Immature natural killer cell (primary cell): Measurements from ENCODE around the gene APOL4. TPM values are rescaled to one million over a fixed set of nuclear protein-coding genes. Genes with fewer than 3 reads are reported as not detected.
"Not testable (repeated sequence)": the region's sequence is repeated elsewhere in the genome, so short reads cannot be mapped to it uniquely, and the experiment has no call there.

ENCODE experiments used
- DNase-seq, 3 donors: peaks; one replicate each; pipeline ENCODE4 v3.0.0; 2022; ENCODE audit warnings: mixed read lengths in 1 of 3
- H3K27ac Mint-ChIP-seq, 6 donors: one replicate each; pipeline ENCODE4 v1.8.0; 2020; ENCODE audit warnings: mixed read lengths in 6 of 6, mild to moderate bottlenecking in 5 of 6, inconsistent platforms in 4 of 6, moderate library complexity in 3 of 6
- H3K27me3 Mint-ChIP-seq, 3 donors: one replicate each; pipeline ENCODE4 v1.8.0; 2020 to 2021; ENCODE audit warnings: low read depth in 3 of 3, mild to moderate bottlenecking in 3 of 3, mixed read lengths in 3 of 3, moderate library complexity in 3 of 3, inconsistent platforms in 1 of 3
- H3K36me3 Mint-ChIP-seq, 3 donors: one replicate each; pipeline ENCODE4 v1.8.0; 2020; ENCODE audit warnings: mixed read lengths in 3 of 3, inconsistent platforms in 2 of 3, mild to moderate bottlenecking in 2 of 3
- H3K4me1 Mint-ChIP-seq, 2 donors: one replicate each; pipeline ENCODE4 v1.8.0; 2020; ENCODE audit warnings: inconsistent platforms in 2 of 2, mild to moderate bottlenecking in 2 of 2, mixed read lengths in 2 of 2, moderate library complexity in 1 of 2
- H3K4me3 Mint-ChIP-seq, 5 donors: one replicate each; pipeline ENCODE4 v1.8.0; 2020; ENCODE audit warnings: mild to moderate bottlenecking in 5 of 5, mixed read lengths in 5 of 5, inconsistent platforms in 3 of 5, moderate library complexity in 3 of 5
- H3K9me3 Mint-ChIP-seq, 6 donors: one replicate each; pipeline ENCODE4 v1.8.0; 2020; ENCODE audit warnings: mild to moderate bottlenecking in 6 of 6, mixed read lengths in 6 of 6, inconsistent platforms in 4 of 6, moderate library complexity in 3 of 6
- polyA plus RNA-seq, 3 donors: library from polyadenylated mRNA; unstranded; fragments of 300-500 nt; fragmentation: Illumina TruSeq; gene quantifications; one replicate each; pipeline ENCODE4 v1.2.3, GENCODE V29; 2021

Gene APOL4
- polyA plus RNA-seq, 3 donors from 2014 or later, result 0.25 to 0.27 TPM; not detected in 1

GRCh38 chr22:36237462-36238372 lies 36.1 kb upstream of the APOL4 start:
- H3K4me3 Mint-ChIP-seq, result peak overlapping the region; percentile 93 to 100 (median 99)
- peak; percentile 20 to 29 (median 26) for DNase-seq
- peaks cover 59 to 72% of the 10 kb centered on the region in 2 donors for H3K4me1 Mint-ChIP-seq
- H3K27me3 Mint-ChIP-seq, result peaks cover 0 to 8% (median 5%) of the 10 kb centered on the region in 3 donors
- peak overlapping the region; percentile 96 to 99 (median 99) for H3K27ac Mint-ChIP-seq
- H3K9me3 Mint-ChIP-seq, result peaks cover 0 to 5% (median 0%) of the 10 kb centered on the region in 6 donors
- peaks cover 26 to 42% (median 31%) of the 10 kb centered on the region in 3 donors for H3K36me3 Mint-ChIP-seq

- Mint-ChIP-seq H3K27ac (peak overlapping the region; percentile 96 to 99 (median 99)), H3K9me3 (no peaks in the 10 kb centered on the region)
- DNase-seq, result no peak
These were observed 35.0 kb upstream of the APOL4 start for GRCh38 chr22:36236388-36237319.

DNA sequence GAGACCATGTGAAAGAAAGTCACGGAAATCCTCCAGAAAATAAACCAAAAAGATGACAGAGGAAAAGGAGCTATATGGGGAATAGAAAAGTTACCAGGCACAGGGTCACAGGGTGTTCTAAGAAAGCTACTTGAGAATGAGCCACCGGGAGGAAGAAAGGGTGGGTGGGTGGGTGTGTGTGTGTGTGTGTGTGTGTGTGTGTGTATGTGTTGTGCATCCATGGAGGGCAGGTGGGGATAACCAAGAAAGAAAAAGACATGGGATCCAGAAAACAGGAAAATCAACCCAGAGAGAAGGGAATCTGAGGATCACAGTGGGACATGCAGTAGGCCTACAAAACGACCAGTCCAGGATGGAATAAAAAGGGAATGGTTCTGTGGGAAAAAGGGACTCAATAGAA lies 34.0 kb upstream of the APOL4 start:
- peaks cover 0 to 8% (median 5%) of the 10 kb centered on the region in 3 donors for H3K27me3 Mint-ChIP-seq
- peak overlapping the region in 5 of 6 donors; percentile 65 to 99 (median 85) for H3K27ac Mint-ChIP-seq
- peak overlapping the region; percentile 51 to 100 (median 66) for H3K4me3 Mint-ChIP-seq
- H3K9me3 Mint-ChIP-seq, result no peaks in the 10 kb centered on the region
- DNase-seq, result no peak
- peaks cover 62 to 78% of the 10 kb centered on the region in 2 donors for H3K4me1 Mint-ChIP-seq
- peaks cover 36 to 57% (median 42%) of the 10 kb centered on the region in 3 donors for H3K36me3 Mint-ChIP-seq

More at GRCh38 chr22:36236388-36237319, 35.0 kb upstream of the APOL4 start:
- peaks cover 62 to 78% of the 10 kb centered on the region in 2 donors for H3K4me1 Mint-ChIP-seq
- H3K4me3 Mint-ChIP-seq, result peak overlapping the region; percentile 93 to 100 (median 99)
- peaks cover 29 to 50% (median 37%) of the 10 kb centered on the region in 3 donors for H3K36me3 Mint-ChIP-seq
- peaks cover 0 to 8% (median 5%) of the 10 kb centered on the region in 3 donors for H3K27me3 Mint-ChIP-seq

- peaks cover 36 to 57% (median 45%) of the 10 kb centered on the region in 3 donors for H3K36me3 Mint-ChIP-seq
- peaks cover 59 to 75% of the 10 kb centered on the region in 2 donors for H3K4me1 Mint-ChIP-seq
- peak overlapping the region; percentile 27 to 71 (median 61) for H3K27ac Mint-ChIP-seq
- H3K27me3 Mint-ChIP-seq, result peaks cover 0 to 8% (median 5%) of the 10 kb centered on the region in 3 donors
- H3K4me3 Mint-ChIP-seq, result peak overlapping the region in 2 of 5 donors; percentile 4 to 88
- DNase-seq, result no peak
- H3K9me3 Mint-ChIP-seq, result no peaks in the 10 kb centered on the region
These were observed 33.3 kb upstream of the APOL4 start for GRCh38 chr22:36234919-36235318.

GRCh38 chr22:36234213-36234612 lies 32.6 kb upstream of the APOL4 start:
- Mint-ChIP-seq H3K27me3 (peaks cover 0 to 5% (median 3%) of the 10 kb centered on the region in 3 donors), H3K27ac (peak overlapping the region in 5 of 6 donors; percentile 23 to 65 (median 51)), H3K4me3 (no peak overlapping the region), H3K4me1 (peaks cover 52 to 67% of the 10 kb centered on the region in 2 donors), H3K36me3 (peaks cover 40 to 61% (median 43%) of the 10 kb centered on the region in 3 donors), H3K9me3 (no peaks in the 10 kb centered on the region)
- no peak for DNase-seq

GRCh38 chr22:36233796-36234195 lies 32.2 kb upstream of the APOL4 start:
- Mint-ChIP-seq H3K4me3 (no peak overlapping the region), H3K9me3 (no peaks in the 10 kb centered on the region), H3K36me3 (peaks cover 42 to 61% (median 44%) of the 10 kb centered on the region in 3 donors), H3K4me1 (peaks cover 49 to 63% of the 10 kb centered on the region in 2 donors), H3K27me3 (peaks cover 0 to 5% (median 0%) of the 10 kb centered on the region in 3 donors), H3K27ac (peak overlapping the region in 2 of 6 donors; percentile 30 to 65)
- DNase-seq, result no peak

DNA sequence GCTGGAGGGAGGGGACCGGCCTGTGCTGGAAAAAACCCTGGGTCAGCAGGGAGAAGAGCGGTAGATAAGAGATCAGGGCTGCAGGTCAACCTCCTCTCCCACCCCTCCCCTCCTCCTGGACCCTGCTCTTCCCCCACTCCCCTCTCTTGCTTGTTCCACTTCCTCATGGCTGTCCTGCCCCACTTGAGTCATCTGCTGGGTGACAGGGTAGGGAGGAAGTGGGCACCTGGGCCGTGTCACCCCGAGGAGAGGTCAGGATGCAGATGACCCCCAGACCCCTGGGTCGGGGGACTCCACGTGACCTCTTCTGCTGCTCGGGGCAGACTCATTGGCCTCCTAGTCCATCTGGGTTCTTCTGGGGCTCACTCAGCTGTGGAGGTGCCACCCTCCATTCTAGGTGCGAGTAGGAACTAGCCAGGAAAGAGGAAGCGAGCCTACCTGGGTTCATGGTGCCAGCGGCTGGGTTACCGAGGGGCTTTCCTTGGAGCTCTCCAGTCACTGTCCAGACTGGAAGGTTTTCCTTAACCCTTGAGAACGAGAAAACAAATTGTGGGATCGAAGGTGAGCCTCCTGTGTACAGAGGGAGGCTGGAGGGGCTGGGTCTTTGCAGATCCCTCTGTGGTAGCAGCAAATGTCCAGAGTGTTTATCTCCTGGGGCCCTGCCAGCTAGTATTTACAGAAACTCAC lies 31.2 kb upstream of the APOL4 start:
- no peak for DNase-seq
- no peak overlapping the region for H3K4me3 Mint-ChIP-seq
- peaks cover 0 to 5% (median 0%) of the 10 kb centered on the region in 3 donors for H3K27me3 Mint-ChIP-seq
- H3K4me1 Mint-ChIP-seq, result peaks cover 40 to 54% of the 10 kb centered on the region in 2 donors
- H3K36me3 Mint-ChIP-seq, result peaks cover 43 to 65% (median 52%) of the 10 kb centered on the region in 3 donors
- no peaks in the 10 kb centered on the region for H3K9me3 Mint-ChIP-seq
- H3K27ac Mint-ChIP-seq, result peak overlapping the region in 4 of 6 donors; percentile 24 to 48 (median 39)

GRCh38 chr22:36231051-36231450 lies 29.4 kb upstream of the APOL4 start:
- not testable (repeated sequence) for H3K9me3 Mint-ChIP-seq, H3K4me3 Mint-ChIP-seq, H3K27me3 Mint-ChIP-seq, DNase-seq
- Mint-ChIP-seq H3K36me3 (peaks cover 39 to 68% (median 55%) of the 10 kb centered on the region in 3 donors), H3K4me1 (peaks cover 24 to 36% of the 10 kb centered on the region in 2 donors), H3K27ac (peak overlapping the region in 2 of 6 donors; percentile 14 to 46)

DNA sequence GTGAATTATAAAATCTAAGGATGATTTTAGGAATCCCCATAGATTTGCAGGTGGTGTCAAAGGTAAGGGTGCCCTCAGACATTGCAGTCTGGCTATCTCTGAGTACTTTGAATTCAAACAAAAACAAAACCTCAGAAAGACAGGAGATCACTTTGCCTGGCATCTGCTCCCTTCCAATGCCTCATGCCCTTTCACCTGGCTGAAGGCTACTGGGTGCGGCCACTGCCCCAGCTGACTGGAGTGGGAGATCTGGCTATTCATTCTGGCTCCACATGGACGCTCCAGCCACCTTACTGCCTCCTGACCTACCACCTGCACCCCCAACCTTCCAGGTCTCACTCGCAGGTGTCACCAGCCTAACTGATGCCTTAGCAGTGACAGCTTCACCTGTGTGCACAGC lies 28.0 kb upstream of the APOL4 start:
- Mint-ChIP-seq H3K36me3 (peaks cover 27 to 55% (median 41%) of the 10 kb centered on the region in 3 donors), H3K4me1 (peaks cover 10 to 22% of the 10 kb centered on the region in 2 donors), H3K27ac (peak overlapping the region in 3 of 6 donors; percentile 57 to 74 (median 64))
- not testable (repeated sequence) for DNase-seq, H3K27me3 Mint-ChIP-seq, H3K9me3 Mint-ChIP-seq, H3K4me3 Mint-ChIP-seq

DNA sequence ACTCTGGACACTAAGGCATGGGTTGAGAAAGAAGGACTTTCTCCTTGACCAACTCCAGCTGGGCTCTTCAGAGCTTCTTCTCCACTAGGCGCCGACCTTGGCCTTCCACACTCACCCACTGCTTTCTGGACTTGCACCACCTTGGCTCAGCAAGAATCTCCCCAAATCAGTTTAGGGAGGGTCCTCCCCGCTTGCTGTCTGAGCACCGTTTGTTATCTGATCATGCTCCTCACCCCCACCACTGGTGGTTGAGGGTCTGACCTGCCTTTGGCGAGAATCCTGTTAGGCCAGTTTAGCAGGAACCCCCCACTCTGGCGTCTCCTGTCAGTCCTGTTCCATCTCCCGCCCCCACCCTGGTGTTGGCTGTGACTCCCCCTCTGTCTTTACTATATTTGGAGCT lies 27.3 kb upstream of the APOL4 start:
- Mint-ChIP-seq H3K27me3 (peaks cover 0 to 4% (median 2%) of the 10 kb centered on the region in 3 donors), H3K9me3 (no peaks in the 10 kb centered on the region), H3K4me3 (no peak overlapping the region), H3K4me1 (peaks cover 5 to 15% of the 10 kb centered on the region in 2 donors), H3K36me3 (peaks cover 21 to 50% (median 34%) of the 10 kb centered on the region in 3 donors), H3K27ac (peak overlapping the region in 3 of 6 donors; percentile 39 to 74 (median 64))
- no peak for DNase-seq

- DNase-seq, H3K9me3 Mint-ChIP-seq, H3K27me3 Mint-ChIP-seq, H3K4me3 Mint-ChIP-seq, H3K4me1 Mint-ChIP-seq: not testable (repeated sequence)
- peak overlapping the region in 2 of 6 donors; percentile 12 to 30 for H3K27ac Mint-ChIP-seq
- peaks cover 18 to 44% (median 33%) of the 10 kb centered on the region in 3 donors for H3K36me3 Mint-ChIP-seq
These were observed 26.8 kb upstream of the APOL4 start for GRCh38 chr22:36228369-36228768.

GRCh38 chr22:36227806-36228205 lies 26.2 kb upstream of the APOL4 start:
- no peak for DNase-seq
- Mint-ChIP-seq H3K27me3 (peaks cover 0 to 2% (median 2%) of the 10 kb centered on the region in 3 donors), H3K9me3 (no peaks in the 10 kb centered on the region), H3K4me3 (no peak overlapping the region), H3K27ac (peak overlapping the region in 1 of 6 donors; percentile 30), H3K36me3 (peaks cover 22 to 41% (median 33%) of the 10 kb centered on the region in 3 donors), H3K4me1 (peaks cover 5 to 6% of the 10 kb centered on the region in 2 donors)
